ENCODE measurements around the gene SOBP.
A peak's percentile ranks its signal among the peaks of the same experiment; 100 is the strongest.

The SOBP gene

GRCh38 chr6:107592806-107593205, 102.9 kb downstream of the SOBP start (continued):
- TF ChIP-seq ZNF510 (tag by site-specific recombination; IDR thresholded peaks at IDR 0.05; ENCODE audit: insufficient replicate concordance) (no peak), ZNF548 (tag by site-specific recombination; IDR thresholded peaks at IDR 0.05) (no peak), ZNF19 (tag by site-specific recombination; IDR thresholded peaks at IDR 0.05; ENCODE audit: low read depth) (no peak), ZNF169 (tag by site-specific recombination; IDR thresholded peaks at IDR 0.05) (no peak), KLF8 (tag by site-specific recombination; IDR thresholded peaks at IDR 0.05) (no peak)

GRCh38 chr6:107594736-107595135, 104.8 kb downstream of the SOBP start:
- ChIA-PET POLR2A (no interaction called here), CTCF (interaction anchor here (1.3 to 1.5 kb wide), 2 partner anchors 9 to 80 kb away, joined by 3 to 4 read pairs; no protein-coding TSS in a partner anchor)
- Histone ChIP-seq H3K27ac (ENCODE audit: extremely low read depth, low read depth, low read length) (no peak overlapping the region), H3K36me3 (ENCODE audit: control insufficient read depth in 2 of 2, insufficient read depth in 1 of 2, low read length in 2 of 2) (no peaks in the 10 kb centered on the region), H3K9me3 (ENCODE audit: control insufficient read depth, insufficient read depth, low read depth, low read length) (no peaks in the 10 kb centered on the region), H3K4me3 (ENCODE audit: low read depth, low read length) (no peak overlapping the region), H3K4me1 (ENCODE audit: control insufficient read depth, insufficient read depth, low read length) (no peaks in the 10 kb centered on the region)
- no peak for TF ChIP-seq ZNF114 (tag by site-specific recombination; IDR thresholded peaks at IDR 0.05)
- no peak for TF ChIP-seq ZNF121 (tag by site-specific recombination; IDR thresholded peaks at IDR 0.05)
- no peak for TF ChIP-seq ZNF174 (tag by site-specific recombination; IDR thresholded peaks at IDR 0.05)
- no peak for TF ChIP-seq ZNF707 (tag by site-specific recombination; IDR thresholded peaks at IDR 0.05)
- no peak for TF ChIP-seq HOXA7 (CRISPR knock-in tag; IDR thresholded peaks at IDR 0.05; ENCODE audit: borderline replicate concordance)
- TF ChIP-seq ZNF211 (tag by site-specific recombination; IDR thresholded peaks at IDR 0.05; ENCODE audit: low read depth): no peak
- TF ChIP-seq ZSCAN16 (tag by site-specific recombination; IDR thresholded peaks at IDR 0.05): no peak

- POLR2A ChIA-PET: no interaction called here
- Histone ChIP-seq H3K9me3 (ENCODE audit: control insufficient read depth, insufficient read depth, low read depth, low read length) (no peaks in the 10 kb centered on the region), H3K36me3 (ENCODE audit: control insufficient read depth in 2 of 2, insufficient read depth in 1 of 2, low read length in 2 of 2) (no peaks in the 10 kb centered on the region), H3K4me1 (ENCODE audit: control insufficient read depth, insufficient read depth, low read length) (no peaks in the 10 kb centered on the region), H3K4me3 (ENCODE audit: low read depth, low read length) (no peak overlapping the region), H3K27ac (ENCODE audit: extremely low read depth, low read depth, low read length) (no peak overlapping the region)
- CTCF ChIA-PET: no interaction called here
- TF ChIP-seq ZNF341 (tag by site-specific recombination; IDR thresholded peaks at IDR 0.05; ENCODE audit: low read depth): no peak
- TF ChIP-seq ZNF449 (tag by site-specific recombination; IDR thresholded peaks at IDR 0.05): peak; percentile 29; the same call in 1 of the 2 replicates
Measured at GRCh38 chr6:107598091-107598490, 108.2 kb downstream of the SOBP start.

- ChIA-PET CTCF (interaction anchor here (1.2 kb wide), 1 partner anchor 109 kb away, joined by 3 read pairs; no protein-coding TSS in a partner anchor), POLR2A (interaction anchor here (0.6 kb wide), 1 partner anchor 208 kb away, joined by 3 read pairs; no protein-coding TSS in a partner anchor)
- H3K27ac ChIP-seq (ENCODE audit: extremely low read depth, low read depth, low read length): no peak overlapping the region
- no peaks in the 10 kb centered on the region for H3K9me3 ChIP-seq (ENCODE audit: control insufficient read depth, insufficient read depth, low read depth, low read length)
- H3K36me3 ChIP-seq (ENCODE audit: control insufficient read depth in 2 of 2, insufficient read depth in 1 of 2, low read length in 2 of 2): no peaks in the 10 kb centered on the region
- H3K4me3 ChIP-seq (ENCODE audit: low read depth, low read length): no peak overlapping the region
- no peaks in the 10 kb centered on the region for H3K4me1 ChIP-seq (ENCODE audit: control insufficient read depth, insufficient read depth, low read length)
- TF ChIP-seq ZNF660 (tag by site-specific recombination; IDR thresholded peaks at IDR 0.05): no peak
- TF ChIP-seq ZNF112 (tag by site-specific recombination; IDR thresholded peaks at IDR 0.05): no peak
- no peak for TF ChIP-seq KLF9 (tag by site-specific recombination; IDR thresholded peaks at IDR 0.05; ENCODE audit: low read depth)
- TF ChIP-seq ZNF664 (tag by site-specific recombination; IDR thresholded peaks at IDR 0.05): peak; percentile 76; the same call in 1 of the 2 replicates
- no peak for TF ChIP-seq ZNF555 (tag by site-specific recombination; conservative IDR thresholded peaks at IDR 0.05)
- no peak for TF ChIP-seq ZNF148 (tag by site-specific recombination; IDR thresholded peaks at IDR 0.05; ENCODE audit: borderline replicate concordance)
- TF ChIP-seq INSM2 (tag by site-specific recombination; IDR thresholded peaks at IDR 0.05): no peak
- TF ChIP-seq SETDB1 (IDR thresholded peaks at IDR 0.05; ENCODE audit: insufficient read length, low read length): no peak
- no peak for TF ChIP-seq EGR2 (tag by site-specific recombination; IDR thresholded peaks at IDR 0.05; ENCODE audit: low read depth)
- TF ChIP-seq ZNF654 (tag by site-specific recombination; IDR thresholded peaks at IDR 0.05; ENCODE audit: low read depth): no peak
- TF ChIP-seq ZBTB6 (tag by site-specific recombination; IDR thresholded peaks at IDR 0.05): no peak
- no peak for TF ChIP-seq ZBTB8A (tag by site-specific recombination; IDR thresholded peaks at IDR 0.05)
Measured at GRCh38 chr6:107599043-107599442, 109.1 kb downstream of the SOBP start.

Data from HEK293 (cell line).